Measurements from ENCODE around the gene PHYH.

GRCh38 chr10:13322615-13323148, 22.8 kb upstream of the PHYH start:
- no peak for TF ChIP-seq EGR1 (IDR thresholded peaks at IDR 0.05; ENCODE audit: low read depth in 2 of 2)
- TF ChIP-seq JUND (IDR thresholded peaks at IDR 0.05): no peak
- no peak for TF ChIP-seq RAD21 (IDR thresholded peaks at IDR 0.05)
- TF ChIP-seq CTCF (IDR thresholded peaks at IDR 0.05; ENCODE audit: low read depth, low read length, missing input control): no peak
- TF ChIP-seq GABPA (IDR thresholded peaks at IDR 0.05 in 1 of 2, conservative IDR thresholded peaks at IDR 0.05 in 1 of 2): no peak
- no peak for TF ChIP-seq TAF1 (conservative IDR thresholded peaks at IDR 0.05)
- no peak for TF ChIP-seq ATF3 (IDR thresholded peaks at IDR 0.05)
- TF ChIP-seq MAX (IDR thresholded peaks at IDR 0.05): no peak
- no peak for TF ChIP-seq SP1 (IDR thresholded peaks at IDR 0.05)
- TF ChIP-seq FOXA1 (IDR thresholded peaks at IDR 0.05): no peak
- no peak for TF ChIP-seq ZBTB33 (IDR thresholded peaks at IDR 0.05)

Data from liver (tissue), 3 donors.